GM12874 (cell line): ENCODE results near the gene C6orf15.

Experiments
- CTCF ChIP-seq: IDR thresholded peaks from 2 replicates; pipeline ENCODE4 v1.5.1; 2011; ENCODE audit warnings: low read depth, mild to moderate bottlenecking, control low read depth, low read length, moderate library complexity; ENCODE audit not compliant: insufficient read depth

C6orf15 gene

GRCh38 chr6:31121131-31121790, 8.9 kb upstream of the C6orf15 start:
- no peak for TF ChIP-seq CTCF

GRCh38 chr6:31120151-31120915, 8.0 kb upstream of the C6orf15 start, which contains the start of gene CDSN:
Gene CDSN (minus strand): TSS chr6:31120446. CDS start chr6:31120419, 27 bp downstream.
- TF ChIP-seq CTCF, result no peak

GRCh38 chr6:31118178-31118577, 5.8 kb upstream of the C6orf15 start:
- no peak for TF ChIP-seq CTCF

GRCh38 chr6:31116661-31117385, 4.4 kb upstream of the C6orf15 start:
- no peak for TF ChIP-seq CTCF

GRCh38 chr6:31115941-31116560, 3.7 kb upstream of the C6orf15 start:
- no peak for TF ChIP-seq CTCF

GRCh38 chr6:31114970-31115849, 2.8 kb upstream of the C6orf15 start:
- TF ChIP-seq CTCF, result no peak
